Measurements from ENCODE around the gene NYAP2. TPM values are rescaled to one million over a fixed set of nuclear protein-coding genes. Genes with fewer than 3 reads are reported as not detected.

Gene NYAP2
- total RNA-seq, 2 donors from 2014 or later = 0.05 to 0.12 TPM

DNA sequence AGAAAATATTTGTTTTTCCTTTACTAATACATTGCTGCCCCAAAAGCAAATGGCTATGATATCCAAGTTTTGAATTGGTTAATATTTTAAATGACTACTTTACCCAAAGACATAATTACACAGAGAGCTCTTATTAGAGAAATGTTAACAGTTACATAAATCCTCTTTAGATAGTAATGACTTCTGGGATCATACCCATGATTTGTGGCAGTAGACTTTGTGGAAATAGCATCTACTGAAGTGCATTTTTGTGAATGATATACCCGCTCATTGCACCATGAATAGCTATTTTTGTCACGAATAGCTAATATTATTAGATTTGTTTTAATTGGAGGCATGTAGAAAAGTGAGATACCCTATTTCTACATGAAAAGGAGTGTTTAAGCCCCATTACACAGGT, 15.8 kb downstream of the NYAP2 start:
- H3K4me1 ChIP-seq = no peaks in the 10 kb centered on the region
- no peak overlapping the region for H3K4me3 ChIP-seq
- intact Hi-C loops (cut with DNase I) = no loop called here
- TF ChIP-seq, protein P1, sequence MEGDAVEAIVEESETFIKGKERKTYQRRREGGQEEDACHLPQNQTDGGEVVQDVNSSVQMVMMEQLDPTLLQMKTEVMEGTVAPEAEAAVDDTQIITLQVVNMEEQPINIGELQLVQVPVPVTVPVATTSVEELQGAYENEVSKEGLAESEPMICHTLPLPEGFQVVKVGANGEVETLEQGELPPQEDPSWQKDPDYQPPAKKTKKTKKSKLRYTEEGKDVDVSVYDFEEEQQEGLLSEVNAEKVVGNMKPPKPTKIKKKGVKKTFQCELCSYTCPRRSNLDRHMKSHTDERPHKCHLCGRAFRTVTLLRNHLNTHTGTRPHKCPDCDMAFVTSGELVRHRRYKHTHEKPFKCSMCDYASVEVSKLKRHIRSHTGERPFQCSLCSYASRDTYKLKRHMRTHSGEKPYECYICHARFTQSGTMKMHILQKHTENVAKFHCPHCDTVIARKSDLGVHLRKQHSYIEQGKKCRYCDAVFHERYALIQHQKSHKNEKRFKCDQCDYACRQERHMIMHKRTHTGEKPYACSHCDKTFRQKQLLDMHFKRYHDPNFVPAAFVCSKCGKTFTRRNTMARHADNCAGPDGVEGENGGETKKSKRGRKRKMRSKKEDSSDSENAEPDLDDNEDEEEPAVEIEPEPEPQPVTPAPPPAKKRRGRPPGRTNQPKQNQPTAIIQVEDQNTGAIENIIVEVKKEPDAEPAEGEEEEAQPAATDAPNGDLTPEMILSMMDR (IDR thresholded peaks at IDR 0.05) = no peak
- no peak overlapping the region for H3K27ac ChIP-seq
- DNase-seq = no peak
- no peaks in the 10 kb centered on the region for H3K27me3 ChIP-seq
- no peaks in the 10 kb centered on the region for H3K36me3 ChIP-seq
- no peak overlapping the region for H3K9ac ChIP-seq (ENCODE audit: low read depth in 2 of 2, low read length in 2 of 2)
- no peaks in the 10 kb centered on the region for H3K9me3 ChIP-seq

DNA sequence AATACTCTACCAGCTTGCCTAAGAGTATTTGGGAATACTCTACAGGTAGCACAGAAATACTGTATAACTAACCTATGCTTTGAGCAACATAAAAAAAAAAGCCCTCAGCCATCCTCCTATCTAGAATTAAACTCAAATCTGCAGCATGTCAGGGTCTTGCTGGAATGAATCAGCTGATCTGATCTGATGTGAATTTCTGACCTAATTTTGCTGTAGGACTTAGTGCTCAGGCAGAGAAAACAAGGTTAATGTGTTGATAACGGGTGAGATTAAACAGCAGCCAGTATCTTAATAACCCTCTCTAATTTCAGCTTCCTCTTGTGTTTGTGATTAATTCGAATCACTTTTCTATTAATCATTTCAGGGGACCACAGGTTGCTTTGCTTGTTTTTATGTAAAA, 16.3 kb downstream of the NYAP2 start:
- no peak overlapping the region for H3K4me3 ChIP-seq
- intact Hi-C loops (cut with DNase I) = no loop called here
- no peak overlapping the region for H3K27ac ChIP-seq
- no peak overlapping the region for H3K9ac ChIP-seq (ENCODE audit: low read depth in 2 of 2, low read length in 2 of 2)
- no peaks in the 10 kb centered on the region for H3K9me3 ChIP-seq
- no peaks in the 10 kb centered on the region for H3K4me1 ChIP-seq
- no peaks in the 10 kb centered on the region for H3K27me3 ChIP-seq
- no peak for DNase-seq
- TF ChIP-seq, protein P1 (IDR thresholded peaks at IDR 0.05) = no peak
- H3K36me3 ChIP-seq = no peaks in the 10 kb centered on the region

DNA sequence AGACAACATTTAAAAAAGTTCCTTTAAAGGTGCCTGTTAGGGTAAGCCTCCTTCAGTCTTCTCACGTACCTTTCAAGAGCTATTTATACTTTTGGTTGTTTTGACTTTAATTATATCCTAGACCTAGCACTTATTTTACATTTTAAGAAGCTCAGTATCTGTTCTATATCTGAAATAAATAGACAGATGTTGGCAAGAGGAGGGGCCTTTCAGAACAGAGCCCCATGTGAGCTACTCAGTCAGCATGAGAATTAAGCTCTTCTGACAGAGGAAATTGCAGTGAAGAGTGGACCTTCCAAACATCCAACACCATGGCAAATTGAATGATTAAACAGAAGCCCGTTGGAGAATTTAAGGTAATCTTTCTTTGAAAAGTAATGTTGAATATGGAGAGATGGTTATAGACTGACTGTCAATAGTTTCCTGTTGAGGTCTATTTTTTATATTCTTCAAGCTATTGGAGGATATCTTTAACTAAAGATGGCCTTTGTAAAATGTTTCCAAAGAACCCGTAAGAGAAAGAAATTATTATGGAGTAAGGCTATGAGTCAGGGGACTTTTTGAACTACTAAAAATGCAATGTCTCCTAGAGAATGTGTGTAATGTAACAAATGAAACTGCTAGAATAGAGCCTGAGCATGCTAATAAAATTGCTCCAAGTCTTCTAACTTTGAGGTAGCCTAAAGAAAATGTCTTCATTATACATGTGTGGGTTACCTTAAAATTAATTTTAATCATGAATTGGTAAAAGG, 17.3 kb downstream of the NYAP2 start:
- TF ChIP-seq, protein P1 (IDR thresholded peaks at IDR 0.05) = no peak
- H3K27me3 ChIP-seq = no peaks in the 10 kb centered on the region
- no peak overlapping the region for H3K9ac ChIP-seq (ENCODE audit: low read depth in 2 of 2, low read length in 2 of 2)
- no peaks in the 10 kb centered on the region for H3K9me3 ChIP-seq
- no peaks in the 10 kb centered on the region for H3K4me1 ChIP-seq
- intact Hi-C loops (cut with DNase I) = no loop called here
- H3K36me3 ChIP-seq = no peaks in the 10 kb centered on the region
- no peak for DNase-seq
- no peak overlapping the region for H3K27ac ChIP-seq
- H3K4me3 ChIP-seq = no peak overlapping the region

DNA sequence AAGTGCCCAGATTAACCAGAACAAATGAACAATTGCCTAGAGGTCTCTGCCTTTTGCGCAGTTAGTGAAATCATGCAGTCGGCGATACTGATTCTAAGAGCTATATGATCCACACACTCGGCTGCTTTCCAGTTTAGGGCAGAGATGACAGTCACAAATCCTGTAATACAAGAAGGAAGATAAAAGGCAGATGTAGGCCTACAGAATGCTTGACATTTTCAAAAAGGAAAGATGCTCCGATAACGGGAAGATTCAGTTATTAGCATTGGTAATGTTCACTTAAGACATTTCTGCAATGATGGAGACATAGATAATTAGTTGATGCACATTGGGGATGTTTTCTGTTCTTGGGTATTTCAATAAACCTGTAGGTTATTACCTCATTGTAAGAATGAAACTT, 19.5 kb downstream of the NYAP2 start:
- Histone ChIP-seq H3K4me1 (no peaks in the 10 kb centered on the region), H3K9ac (ENCODE audit: low read depth in 2 of 2, low read length in 2 of 2) (no peak overlapping the region), H3K36me3 (no peaks in the 10 kb centered on the region), H3K27ac (no peak overlapping the region), H3K9me3 (no peaks in the 10 kb centered on the region), H3K4me3 (no peak overlapping the region), H3K27me3 (no peaks in the 10 kb centered on the region)
- TF ChIP-seq, protein P1 (IDR thresholded peaks at IDR 0.05) = no peak
- intact Hi-C loops (cut with DNase I) = no loop called here
- DNase-seq = no peak

DNA sequence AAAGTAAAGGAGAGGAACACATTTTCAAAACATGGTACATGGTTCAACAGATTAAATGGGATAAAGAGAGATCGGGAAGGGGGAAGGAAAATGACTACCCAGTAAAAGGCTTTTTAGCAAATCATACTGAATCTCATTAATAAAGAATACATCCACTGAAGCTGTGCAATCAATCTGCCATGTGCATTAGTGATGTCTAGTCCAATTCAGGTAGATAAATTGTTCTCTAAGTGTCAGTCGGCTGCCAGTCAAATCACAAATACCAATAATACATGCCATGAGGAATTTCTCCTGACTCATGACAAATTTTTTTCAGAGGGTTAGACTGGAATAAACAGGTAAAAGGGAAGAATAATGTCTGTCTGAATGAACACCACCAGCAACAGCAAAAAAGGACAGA, 22.6 kb downstream of the NYAP2 start:
- no peaks in the 10 kb centered on the region for H3K4me1 ChIP-seq
- no peaks in the 10 kb centered on the region for H3K36me3 ChIP-seq
- H3K27ac ChIP-seq = no peak overlapping the region
- TF ChIP-seq, protein P1 (IDR thresholded peaks at IDR 0.05) = no peak
- intact Hi-C loops (cut with DNase I) = no loop called here
- no peak overlapping the region for H3K4me3 ChIP-seq
- no peaks in the 10 kb centered on the region for H3K27me3 ChIP-seq
- H3K9ac ChIP-seq (ENCODE audit: low read depth in 2 of 2, low read length in 2 of 2) = no peak overlapping the region
- H3K9me3 ChIP-seq = no peaks in the 10 kb centered on the region
- no peak for DNase-seq
